ENCODE data around the gene HIP1.

The HIP1 gene

GRCh38 chr7:75537731-75538130, 201.0 kb downstream of the HIP1 start:
- Histone ChIP-seq H3K4me1 (ENCODE audit: control insufficient read depth, low read length) (peaks cover 11% of the 10 kb centered on the region), H3K27me3 (ENCODE audit: control insufficient read depth, low read length) (peaks cover 3% of the 10 kb centered on the region), H3K79me2 (ENCODE audit: control insufficient read depth, low read length) (no peaks in the 10 kb centered on the region), H3K27ac (ENCODE audit: low read depth, low read length) (no peak overlapping the region), H3K9me3 (ENCODE audit: control insufficient read depth, insufficient read depth, low read length) (no peaks in the 10 kb centered on the region), H3K4me3 (ENCODE audit: low read length) (no peak overlapping the region), H3F3A (ENCODE audit: control insufficient read depth, insufficient read depth) (no peaks in the 10 kb centered on the region), H3K9me2 (replicated peaks; ENCODE audit: control insufficient read depth, low read length) (no peaks in the 10 kb centered on the region), H3K36me3 (ENCODE audit: control insufficient read depth, low read length) (no peaks in the 10 kb centered on the region), H4K20me1 (ENCODE audit: control insufficient read depth, insufficient read depth, low read depth, low read length) (no peaks in the 10 kb centered on the region), H3K4me2 (ENCODE audit: low read length) (no peak overlapping the region)
- no peak for TF ChIP-seq EZH2phosphoT487 (IDR thresholded peaks at IDR 0.05; ENCODE audit: borderline replicate concordance, low read length)

GRCh38 chr7:75536940-75537538, 201.7 kb downstream of the HIP1 start:
- Histone ChIP-seq H3K27me3 (ENCODE audit: control insufficient read depth, low read length) (peaks cover 3% of the 10 kb centered on the region), H3F3A (ENCODE audit: control insufficient read depth, insufficient read depth) (no peaks in the 10 kb centered on the region), H3K4me1 (ENCODE audit: control insufficient read depth, low read length) (peaks cover 11% of the 10 kb centered on the region), H3K36me3 (ENCODE audit: control insufficient read depth, low read length) (no peaks in the 10 kb centered on the region), H3K4me2 (ENCODE audit: low read length) (no peak overlapping the region), H3K79me2 (ENCODE audit: control insufficient read depth, low read length) (no peaks in the 10 kb centered on the region), H3K9me2 (replicated peaks; ENCODE audit: control insufficient read depth, low read length) (no peaks in the 10 kb centered on the region), H3K4me3 (ENCODE audit: low read length) (no peak overlapping the region), H4K20me1 (ENCODE audit: control insufficient read depth, insufficient read depth, low read depth, low read length) (no peaks in the 10 kb centered on the region), H3K9me3 (ENCODE audit: control insufficient read depth, insufficient read depth, low read length) (no peaks in the 10 kb centered on the region), H3K27ac (ENCODE audit: low read depth, low read length) (no peak overlapping the region)
- TF ChIP-seq CTCF (IDR thresholded peaks at IDR 0.05; ENCODE audit: low read depth, low read length, poor library complexity, severe bottlenecking) (no peak), EZH2phosphoT487 (IDR thresholded peaks at IDR 0.05; ENCODE audit: borderline replicate concordance, low read length) (no peak)

GRCh38 chr7:75536491-75536890, 202.2 kb downstream of the HIP1 start:
- Histone ChIP-seq H4K20me1 (ENCODE audit: control insufficient read depth, insufficient read depth, low read depth, low read length) (no peaks in the 10 kb centered on the region), H3K27ac (ENCODE audit: low read depth, low read length) (no peak overlapping the region)

More at GRCh38 chr7:75536491-75536890, 202.2 kb downstream of the HIP1 start:
- no peak overlapping the region for H3K4me3 ChIP-seq (ENCODE audit: low read length)
- no peaks in the 10 kb centered on the region for H3F3A ChIP-seq (ENCODE audit: control insufficient read depth, insufficient read depth)
- H3K9me3 ChIP-seq (ENCODE audit: control insufficient read depth, insufficient read depth, low read length) = no peaks in the 10 kb centered on the region
- no peak for TF ChIP-seq EZH2phosphoT487 (IDR thresholded peaks at IDR 0.05; ENCODE audit: borderline replicate concordance, low read length)
- TF ChIP-seq CTCF (IDR thresholded peaks at IDR 0.05; ENCODE audit: low read depth, low read length, poor library complexity, severe bottlenecking) = no peak
- no peak overlapping the region for H3K4me2 ChIP-seq (ENCODE audit: low read length)
- H3K36me3 ChIP-seq (ENCODE audit: control insufficient read depth, low read length) = no peaks in the 10 kb centered on the region
- no peaks in the 10 kb centered on the region for H3K79me2 ChIP-seq (ENCODE audit: control insufficient read depth, low read length)
- H3K4me1 ChIP-seq (ENCODE audit: control insufficient read depth, low read length) = peaks cover 11% of the 10 kb centered on the region
- H3K9me2 ChIP-seq (replicated peaks; ENCODE audit: control insufficient read depth, low read length) = no peaks in the 10 kb centered on the region
- H3K27me3 ChIP-seq (ENCODE audit: control insufficient read depth, low read length) = peaks cover 3% of the 10 kb centered on the region
